Spleen (tissue), 7 donors: Measurements from ENCODE around the gene TMEM132C.

Experiments used
- POLR2A ChIP-seq, 3 donors: fragments of 450-650 bp; IDR thresholded peaks; one replicate each; pipeline ENCODE4 v1.5.1; 2017; ENCODE audit warnings: antibody characterized with exemption in 3 of 3, mild to moderate bottlenecking in 1 of 3
- POLR2AphosphoS5 ChIP-seq, 3 donors: sonication (generic); formaldehyde crosslinking; IDR thresholded peaks; one replicate each; pipeline ENCODE4 v1.5.1; 2017; ENCODE audit warnings: antibody characterized with exemption in 3 of 3
- TF ChIP-seq, protein P1 (sequence below), 11 experiments: fragments of 200-600 bp in 7 of 11; fragments of 450-650 bp in 4 of 11; sonication (generic) in 4 of 11; IDR thresholded peaks in 8 of 11; conservative IDR thresholded peaks in 3 of 11; 1 replicate in 7 of 11; 2 replicates in 4 of 11; pipeline versions ENCODE4 v1.4.0 to v1.8.0; 2016 to 2021; ENCODE audit warnings: antibody characterized with exemption in 11 of 11, inconsistent platforms in 4 of 11, mild to moderate bottlenecking in 1 of 11
- donor health status: DM: no; HTN: no; CAD: no; lungs with moderate emphysema.
- donor health status: DM: no; HTN: no; CAD: no.
- donor health status: DM: no; HTN: no; CAD: no.

DNA sequence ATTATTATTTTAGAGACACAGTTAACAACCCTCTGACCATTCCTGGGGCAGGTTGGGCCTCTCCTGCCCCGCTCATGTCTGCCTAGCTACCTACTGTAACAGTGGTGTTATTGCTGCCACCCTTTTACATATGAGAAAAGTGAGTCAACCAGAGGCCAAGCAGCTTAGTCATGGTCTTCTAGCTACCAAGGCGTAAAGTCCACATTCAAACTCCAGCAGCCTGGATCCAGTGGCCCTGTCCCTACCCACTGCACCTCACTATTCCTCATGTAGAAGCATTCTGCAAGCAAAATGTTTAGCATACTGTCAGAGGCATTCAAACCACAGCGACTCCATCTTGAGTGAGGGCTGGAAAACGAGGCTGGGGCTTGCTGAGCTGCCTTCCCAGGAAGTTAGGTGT, 461.0 kb downstream of the TMEM132C start:
- TF ChIP-seq, protein P1, sequence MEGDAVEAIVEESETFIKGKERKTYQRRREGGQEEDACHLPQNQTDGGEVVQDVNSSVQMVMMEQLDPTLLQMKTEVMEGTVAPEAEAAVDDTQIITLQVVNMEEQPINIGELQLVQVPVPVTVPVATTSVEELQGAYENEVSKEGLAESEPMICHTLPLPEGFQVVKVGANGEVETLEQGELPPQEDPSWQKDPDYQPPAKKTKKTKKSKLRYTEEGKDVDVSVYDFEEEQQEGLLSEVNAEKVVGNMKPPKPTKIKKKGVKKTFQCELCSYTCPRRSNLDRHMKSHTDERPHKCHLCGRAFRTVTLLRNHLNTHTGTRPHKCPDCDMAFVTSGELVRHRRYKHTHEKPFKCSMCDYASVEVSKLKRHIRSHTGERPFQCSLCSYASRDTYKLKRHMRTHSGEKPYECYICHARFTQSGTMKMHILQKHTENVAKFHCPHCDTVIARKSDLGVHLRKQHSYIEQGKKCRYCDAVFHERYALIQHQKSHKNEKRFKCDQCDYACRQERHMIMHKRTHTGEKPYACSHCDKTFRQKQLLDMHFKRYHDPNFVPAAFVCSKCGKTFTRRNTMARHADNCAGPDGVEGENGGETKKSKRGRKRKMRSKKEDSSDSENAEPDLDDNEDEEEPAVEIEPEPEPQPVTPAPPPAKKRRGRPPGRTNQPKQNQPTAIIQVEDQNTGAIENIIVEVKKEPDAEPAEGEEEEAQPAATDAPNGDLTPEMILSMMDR (IDR thresholded peaks at IDR 0.05 in 8 of 11, conservative IDR thresholded peaks at IDR 0.05 in 3 of 11): no peak
- TF ChIP-seq POLR2A (IDR thresholded peaks at IDR 0.05) (no peak), POLR2AphosphoS5 (IDR thresholded peaks at IDR 0.05) (no peak)
